Stimulated activated CD8-positive, alpha-beta memory T cell treated with anti-CD3 and anti-CD28 coated beads, Interleukin-12 subunit alpha, Interleukin-12 subunit beta, amount 100 ng/mL, for 24 hours (primary cell): ENCODE results near the gene COX20.

Source experiments
- DNase-seq: peaks from one replicate; pipeline ENCODE4 v3.0.0-alpha.2; 2020; ENCODE audit errors: extremely low read depth

COX20 gene

GRCh38 chr1:244874974-244875579 is 39.6 kb downstream of the COX20 start:
- DNase-seq: no peak

GRCh38 chr1:244876228-244876910 is 40.9 kb downstream of the COX20 start:
- DNase-seq: no peak

- no peak for DNase-seq
Observed at GRCh38 chr1:244878681-244879080, 43.2 kb downstream of the COX20 start.

GRCh38 chr1:244881552-244882280 is 46.3 kb downstream of the COX20 start:
- DNase-seq: no peak

GRCh38 chr1:244887281-244887680 is 51.8 kb downstream of the COX20 start:
- no peak for DNase-seq

- DNase-seq: no peak
Observed at GRCh38 chr1:244893836-244894235, 58.4 kb downstream of the COX20 start.
